ENCODE measurements around the gene LHFPL5. TPM values are rescaled to one million over a fixed set of nuclear protein-coding genes. Genes with fewer than 3 reads are reported as not detected.

Gene LHFPL5
- total and polyA plus RNA-seq, 11 donors: not detected

- no peak for DNase-seq
- no peak for TF ChIP-seq CTCF (IDR thresholded peaks at IDR 0.05)
- TF ChIP-seq POLR2A (IDR thresholded peaks at IDR 0.05): no peak
- ATAC-seq: no peak
- H3K27me3 ChIP-seq: peaks cover 0 to 6% (median 0%) of the 10 kb centered on the region in 9 donors
- intact Hi-C loops (cut with DNase I): no loop called here
- 92 to 95% (median 92%) methylated on average over 5 of the region's 5 CpGs for WGBS, 4 donors
- H3K36me3 ChIP-seq: peaks cover 0 to 16% (median 9%) of the 10 kb centered on the region in 9 donors
- no peak overlapping the region for H3K4me3 ChIP-seq
- no peaks in the 10 kb centered on the region for H3K4me1 ChIP-seq
- no peaks in the 10 kb centered on the region for H3K9me3 ChIP-seq
- no peak overlapping the region for H3K27ac ChIP-seq
Measured at GRCh38 chr6:35829306-35829705, 24.2 kb downstream of the LHFPL5 start.

GRCh38 chr6:35831257-35832007 lies 26.3 kb downstream of the LHFPL5 start:
- H3K36me3 ChIP-seq: peaks cover 0 to 32% (median 22%) of the 10 kb centered on the region in 9 donors
- intact Hi-C loops (cut with DNase I): no loop called here
- no peak overlapping the region for H3K4me3 ChIP-seq
- 93 to 95% (median 95%) methylated on average over 5 of the region's 5 CpGs for WGBS, 4 donors
- ATAC-seq: no peak
- H3K27me3 ChIP-seq: no peaks in the 10 kb centered on the region
- H3K27ac ChIP-seq: no peak overlapping the region
- no peaks in the 10 kb centered on the region for H3K9me3 ChIP-seq
- no peaks in the 10 kb centered on the region for H3K4me1 ChIP-seq
- TF ChIP-seq CTCF (IDR thresholded peaks at IDR 0.05) (no peak), POLR2A (IDR thresholded peaks at IDR 0.05) (no peak)
- DNase-seq: no peak

GRCh38 chr6:35833536-35833935 lies 28.4 kb downstream of the LHFPL5 start:
- intact Hi-C loops (cut with DNase I): no loop called here

GRCh38 chr6:35839019-35839418 lies 33.9 kb downstream of the LHFPL5 start:
- Histone ChIP-seq H3K4me1 (no peaks in the 10 kb centered on the region), H3K36me3 (peaks cover 0 to 76% (median 58%) of the 10 kb centered on the region in 9 donors), H3K27ac (no peak overlapping the region), H3K4me3 (no peak overlapping the region), H3K9me3 (no peaks in the 10 kb centered on the region), H3K27me3 (no peaks in the 10 kb centered on the region)
- ATAC-seq (no peak), DNase-seq (no peak)
- intact Hi-C loops (cut with DNase I): no loop called here
- TF ChIP-seq CTCF (IDR thresholded peaks at IDR 0.05) (no peak), POLR2A (IDR thresholded peaks at IDR 0.05) (no peak)
- 61 to 97% (median 92%) methylated on average over 1 of the region's 1 CpG for WGBS, 4 donors

More at GRCh38 chr6:35833536-35833935, 28.4 kb downstream of the LHFPL5 start:
- Histone ChIP-seq H3K4me3 (no peak overlapping the region), H3K27me3 (no peaks in the 10 kb centered on the region), H3K36me3 (peaks cover 0 to 48% (median 38%) of the 10 kb centered on the region in 9 donors), H3K9me3 (no peaks in the 10 kb centered on the region), H3K4me1 (no peaks in the 10 kb centered on the region), H3K27ac (no peak overlapping the region)
- TF ChIP-seq POLR2A (IDR thresholded peaks at IDR 0.05) (no peak), CTCF (IDR thresholded peaks at IDR 0.05) (no peak)
- 89 to 92% (median 90%) methylated on average over 7 of the region's 7 CpGs for WGBS, 4 donors
- no peak for ATAC-seq
- no peak for DNase-seq

All from heart left ventricle (tissue), 16 donors.